ENCODE measurements around the gene FRAT1.

GRCh38 chr10:97365761-97366351, 46.8 kb downstream of the FRAT1 start:
- TF ChIP-seq POLR2A (IDR thresholded peaks at IDR 0.05) (no peak), POLR2AphosphoS5 (IDR thresholded peaks at IDR 0.05) (peak in 2 of 3 donors; percentile 29 to 36), CTCF (IDR thresholded peaks at IDR 0.05 in 8 of 11, conservative IDR thresholded peaks at IDR 0.05 in 3 of 11) (no peak)

Measured in spleen (tissue), 7 donors.